ENCODE measurements around the gene SFXN5. TPM values are rescaled to one million over a fixed set of nuclear protein-coding genes. Genes with fewer than 3 reads are reported as not detected.

The SFXN5 gene
- total and polyA plus RNA-seq, 2 donors (not counting 3 experiments of a cell fraction or from before 2014, with no cell fraction given): 18.7 to 28.6 TPM

GRCh38 chr2:72917138-72917876, 154.2 kb downstream of the SFXN5 start, which contains the start of gene EMX1:
Gene EMX1 (plus strand): TSS chr2:72917519. CDS start chr2:72917853, 334 bp downstream.
- intact Hi-C loops (cut with micrococcal nuclease) (no loop called here), dilution Hi-C loops (cut with MboI; ENCODE audit: extremely low pct_ligation_motif_present, low sequenced_read_pairs) (no loop called here)
- Histone ChIP-seq H3K4me1 (ENCODE audit: control insufficient read depth, extremely low read depth, insufficient read depth, low read length) (peaks cover 11% of the 10 kb centered on the region), H3K4me3 (replicated peaks in 1 of 3; ENCODE audit: insufficient read depth in 1 of 3, low read depth in 1 of 3, low read length in 3 of 3) (no peak within 1 kb of the TSS), H3K79me2 (ENCODE audit: control insufficient read depth, insufficient read depth, low read length) (no peaks in the 10 kb centered on the region), H3K4me2 (ENCODE audit: insufficient read depth, low read length) (peak within 1 kb of the TSS; percentile 23), H3K36me3 (ENCODE audit: control insufficient read depth in 2 of 2, extremely low read depth in 1 of 2, insufficient read depth in 2 of 2, low read length in 2 of 2) (no peaks in the 10 kb centered on the region), H3K27ac (ENCODE audit: insufficient read depth, low read depth, low read length) (no peak within 1 kb of the TSS), H3K9me3 (replicated peaks; ENCODE audit: control insufficient read depth, insufficient read depth, low read length) (no peaks in the 10 kb centered on the region), H3K9ac (replicated peaks; ENCODE audit: extremely low read depth, insufficient read depth, low read length) (no peak within 1 kb of the TSS), H3K27me3 (ENCODE audit: control insufficient read depth in 2 of 2, insufficient read depth in 2 of 2, low read length in 2 of 2) (peaks cover 81 to 98% of the 10 kb centered on the region in 2 experiments), H2AFZ (ENCODE audit: low read depth, low read length) (no peak within 1 kb of the TSS), H4K20me1 (replicated peaks; ENCODE audit: control insufficient read depth, extremely low read depth, insufficient read depth, low read length) (no peaks in the 10 kb centered on the region), H3K9me1 (replicated peaks; ENCODE audit: control insufficient read depth, extremely low read depth, insufficient read depth, low read length) (no peaks in the 10 kb centered on the region)
- TF ChIP-seq POLR2A (IDR thresholded peaks at IDR 0.05; ENCODE audit: low read depth, low read length): no peak
- no peak for TF ChIP-seq EZH2 (IDR thresholded peaks at IDR 0.05; ENCODE audit: borderline replicate concordance, low read depth, low read length, severe bottlenecking)
- TF ChIP-seq POLR2AphosphoS5 (IDR thresholded peaks at IDR 0.05; ENCODE audit: insufficient read depth, low read depth, low read length): no peak
- TF ChIP-seq CTCF (IDR thresholded peaks at IDR 0.05; ENCODE audit: extremely low read depth in 1 of 2, insufficient read depth in 1 of 2, low read depth in 1 of 2, low read length in 2 of 2): no peak
- TF ChIP-seq FOS (IDR thresholded peaks at IDR 0.05; ENCODE audit: borderline replicate concordance, insufficient read depth, low read length): no peak
- no peak for TF ChIP-seq JUN (IDR thresholded peaks at IDR 0.05; ENCODE audit: borderline replicate concordance, insufficient read depth, insufficient read length, low read depth)
- no peak for TF ChIP-seq GATA2 (IDR thresholded peaks at IDR 0.05; ENCODE audit: insufficient read depth, insufficient read length, low read depth, low read length)
- TF ChIP-seq MAX (IDR thresholded peaks at IDR 0.05; ENCODE audit: insufficient read depth, insufficient read length): no peak
- no peak for TF ChIP-seq MYC (IDR thresholded peaks at IDR 0.05; ENCODE audit: low read depth, low read length)
- CTCF ChIA-PET: interaction anchor here (1.0 to 2.1 kb wide), 6 partner anchors 9 to 295 kb away, joined by 3 to 8 read pairs (median 4); partner anchors contain the start of gene SPR
- POLR2A ChIA-PET: no interaction called here
- no TSS peak for BruUV-seq (replicated peaks)
- DNase-seq (ENCODE audit: low read depth, low spot score) (no peak), FAIRE-seq (no peak)
